IgD-negative memory B cell (primary cell): ENCODE data around the gene ETFB. TPM values are rescaled to one million over a fixed set of nuclear protein-coding genes. Genes with fewer than 3 reads are reported as not detected.

Experiments used
- H3K27ac Mint-ChIP-seq, 3 donors: one replicate each; pipeline ENCODE4 v1.8.0; 2020 to 2022; ENCODE audit warnings: mild to moderate bottlenecking in 3 of 3, mixed read lengths in 3 of 3, moderate library complexity in 1 of 3
- H3K27me3 Mint-ChIP-seq: one replicate; pipeline ENCODE4 v1.8.0; 2021; ENCODE audit warnings: mixed read lengths
- H3K36me3 Mint-ChIP-seq: one replicate; pipeline ENCODE4 v1.8.0; 2020; ENCODE audit warnings: mild to moderate bottlenecking, mixed read lengths
- H3K4me1 Mint-ChIP-seq, 3 donors: one replicate each; pipeline ENCODE4 v1.8.0; 2020 to 2022; ENCODE audit warnings: mixed read lengths in 3 of 3, mild to moderate bottlenecking in 1 of 3
- H3K4me3 Mint-ChIP-seq, 4 donors: one replicate each; pipeline ENCODE4 v1.8.0; 2020 to 2022; ENCODE audit warnings: mild to moderate bottlenecking in 4 of 4, mixed read lengths in 4 of 4, moderate library complexity in 3 of 4
- H3K9me3 Mint-ChIP-seq, 3 donors: one replicate each; pipeline ENCODE4 v1.8.0; 2020 to 2021; ENCODE audit warnings: mixed read lengths in 3 of 3, mild to moderate bottlenecking in 1 of 3
- polyA plus RNA-seq: library from polyadenylated mRNA; unstranded; fragments of 300-500 nt; fragmentation: Illumina TruSeq; gene quantifications from one replicate; pipeline ENCODE4 v1.2.3, GENCODE V29; 2021

ETFB gene
- polyA plus RNA-seq, 1 donor from 2014 or later, result 91.4 TPM

- Mint-ChIP-seq H3K9me3 (no peaks in the 10 kb centered on the region), H3K4me3 (peak within 1 kb of the TSS in 3 of 4 donors; percentile 3 to 55 (median 18)), H3K4me1 (peaks cover 1 to 6% (median 2%) of the 10 kb centered on the region in 3 donors), H3K36me3 (peaks cover 1% of the 10 kb centered on the region), H3K27ac (peak within 1 kb of the TSS in 2 of 3 donors; percentile 15 to 40), H3K27me3 (no peaks in the 10 kb centered on the region)
These were observed 21.8 kb upstream of the ETFB start, which contains the start of gene LIM2 for GRCh38 chr19:51387924-51388389. Gene LIM2 (minus strand): TSS chr19:51387974. CDS start chr19:51387443, 531 bp downstream.

DNA sequence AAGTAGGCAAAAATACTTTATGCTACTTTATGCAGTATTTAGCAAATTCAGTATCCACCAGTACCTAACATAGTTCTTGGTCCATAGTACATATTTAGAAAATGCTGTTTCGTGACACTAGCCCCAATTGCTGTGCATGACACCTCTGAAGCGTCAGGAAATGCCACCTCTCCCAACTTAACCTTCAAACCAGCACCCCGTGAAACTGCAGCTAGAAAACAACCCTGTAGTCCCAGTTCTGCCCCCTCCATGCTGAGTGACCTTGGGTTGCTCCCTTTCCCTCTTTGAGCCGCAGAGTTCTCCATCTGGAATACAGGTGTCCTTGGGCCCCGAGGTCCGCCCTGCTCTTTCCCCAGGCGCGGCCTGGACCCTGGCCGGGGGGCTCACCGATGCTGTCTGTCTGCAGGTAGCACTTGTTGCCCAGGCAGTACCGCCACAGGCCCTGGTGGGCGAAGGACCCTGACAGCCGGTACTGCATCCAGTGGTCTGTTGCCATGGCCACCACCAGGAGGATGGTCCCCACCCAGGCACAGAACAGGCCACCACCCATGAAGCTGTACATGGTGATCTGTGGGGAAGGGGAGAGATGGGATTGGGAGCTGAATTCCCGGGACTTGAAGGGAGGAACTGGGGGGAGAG is 20.8 kb upstream of the ETFB start:
- Mint-ChIP-seq H3K4me1 (peaks cover 0 to 6% (median 2%) of the 10 kb centered on the region in 3 donors), H3K27ac (peak overlapping the region in 2 of 3 donors; percentile 15 to 40), H3K27me3 (no peaks in the 10 kb centered on the region), H3K9me3 (no peaks in the 10 kb centered on the region), H3K4me3 (no peak overlapping the region), H3K36me3 (peaks cover 1% of the 10 kb centered on the region)

- no peaks in the 10 kb centered on the region for H3K36me3 Mint-ChIP-seq
- H3K9me3 Mint-ChIP-seq, result peaks cover 0 to 1% (median 0%) of the 10 kb centered on the region in 3 donors
- no peaks in the 10 kb centered on the region for H3K4me1 Mint-ChIP-seq
- no peak overlapping the region for H3K4me3 Mint-ChIP-seq
- no peak overlapping the region for H3K27ac Mint-ChIP-seq
- no peaks in the 10 kb centered on the region for H3K27me3 Mint-ChIP-seq
These were observed 15.8 kb upstream of the ETFB start for GRCh38 chr19:51382004-51382403.

GRCh38 chr19:51380379-51380778 is 14.2 kb upstream of the ETFB start:
- Mint-ChIP-seq H3K4me1 (peaks cover 0 to under 1% (median 0%) of the 10 kb centered on the region in 3 donors), H3K27me3 (no peaks in the 10 kb centered on the region), H3K36me3 (no peaks in the 10 kb centered on the region), H3K27ac (no peak overlapping the region), H3K4me3 (no peak overlapping the region), H3K9me3 (peaks cover 0 to 1% (median 0%) of the 10 kb centered on the region in 3 donors)

- no peaks in the 10 kb centered on the region for H3K27me3 Mint-ChIP-seq
- H3K9me3 Mint-ChIP-seq, result peaks cover 0 to 1% (median 0%) of the 10 kb centered on the region in 3 donors
- H3K27ac Mint-ChIP-seq, result no peak overlapping the region
- H3K36me3 Mint-ChIP-seq, result no peaks in the 10 kb centered on the region
- H3K4me3 Mint-ChIP-seq, result no peak overlapping the region
- H3K4me1 Mint-ChIP-seq, result peaks cover 0 to 5% (median 3%) of the 10 kb centered on the region in 3 donors
These were observed 11.2 kb upstream of the ETFB start for GRCh38 chr19:51377422-51377821.

DNA sequence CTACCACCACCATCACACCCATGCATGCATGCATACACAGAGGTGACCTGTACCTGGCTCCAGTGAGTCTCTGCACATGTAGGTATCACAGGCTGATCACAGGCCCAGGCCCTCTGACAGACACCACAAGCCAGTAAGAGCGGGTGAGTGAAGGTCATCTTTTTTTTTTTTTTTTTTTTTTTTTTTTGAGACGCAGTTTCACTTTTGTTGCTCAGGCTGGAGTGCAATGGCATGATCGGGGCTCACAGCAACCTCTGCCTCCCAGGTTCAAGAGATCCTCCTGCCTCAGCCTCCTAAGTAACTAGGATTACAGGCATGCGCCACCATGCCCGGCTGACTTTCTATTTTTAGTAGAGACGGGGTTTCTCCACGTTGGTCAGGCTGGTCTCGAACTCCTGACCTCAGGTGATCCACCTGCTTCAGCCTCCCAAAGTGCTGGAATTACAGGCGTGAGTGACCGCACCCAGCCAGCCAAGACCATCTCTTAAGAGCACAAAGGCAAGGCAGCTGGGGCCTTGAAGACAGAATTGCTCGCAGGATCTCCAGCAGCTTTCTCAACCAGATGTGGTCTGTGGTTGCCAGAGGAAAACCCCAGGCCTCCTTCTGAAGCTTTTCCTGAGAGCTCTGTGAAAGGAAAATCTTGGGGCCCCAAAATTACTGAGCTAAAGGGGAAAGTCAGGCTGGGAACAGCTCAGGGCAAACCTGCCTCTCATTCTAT is 9.5 kb upstream of the ETFB start:
- Mint-ChIP-seq H3K27ac (no peak overlapping the region), H3K27me3 (no peaks in the 10 kb centered on the region), H3K36me3 (no peaks in the 10 kb centered on the region), H3K4me1 (peaks cover 0 to 5% (median 3%) of the 10 kb centered on the region in 3 donors), H3K9me3 (no peaks in the 10 kb centered on the region), H3K4me3 (peak overlapping the region in 1 of 4 donors; percentile 2)

GRCh38 chr19:51372649-51373504 is 6.7 kb upstream of the ETFB start, which contains the start of gene NKG7:
Gene NKG7 (minus strand): TSS chr19:51372654. CDS start chr19:51372535, 119 bp downstream.
- Mint-ChIP-seq H3K4me3 (peak within 1 kb of the TSS in 3 of 4 donors; percentile 12 to 60 (median 54)), H3K36me3 (no peaks in the 10 kb centered on the region), H3K4me1 (peaks cover 0 to 8% (median 5%) of the 10 kb centered on the region in 3 donors)

DNA sequence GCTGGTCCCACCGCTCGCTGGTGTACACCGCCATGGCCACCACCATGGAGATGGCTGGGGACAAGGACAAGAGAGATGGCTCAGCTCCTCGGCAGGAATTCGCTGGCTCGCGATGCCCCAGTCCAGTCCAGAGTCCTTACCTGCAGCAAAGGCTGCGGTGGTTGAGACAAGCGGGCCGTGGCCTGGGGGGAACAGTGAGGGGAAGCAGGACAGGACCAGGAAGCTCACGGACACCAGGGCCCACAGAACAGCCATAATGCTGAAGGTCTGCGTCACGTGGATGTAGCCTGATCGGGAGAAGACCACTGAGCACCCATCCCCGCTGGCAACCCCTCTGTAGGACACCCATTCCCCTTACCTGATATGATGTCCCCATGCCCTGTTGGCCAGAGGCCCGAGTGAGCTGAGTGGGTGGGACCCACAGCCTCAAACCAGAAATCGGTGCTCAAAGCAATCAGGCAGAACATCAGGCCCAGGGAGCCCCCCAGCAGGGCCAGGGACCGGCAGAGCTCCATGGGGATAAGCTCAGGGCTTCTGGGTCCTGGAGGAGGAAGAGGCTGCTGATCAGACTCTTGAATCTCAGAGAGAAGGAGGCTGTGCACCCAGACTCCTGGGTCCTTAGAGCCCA is 5.9 kb upstream of the ETFB start:
- peak overlapping the region in 1 of 3 donors; percentile 60 for H3K27ac Mint-ChIP-seq
- peak overlapping the region in 2 of 4 donors; percentile 12 to 18 for H3K4me3 Mint-ChIP-seq
- no peaks in the 10 kb centered on the region for H3K27me3 Mint-ChIP-seq
- peaks cover 0 to 8% (median 5%) of the 10 kb centered on the region in 3 donors for H3K4me1 Mint-ChIP-seq
- H3K36me3 Mint-ChIP-seq, result no peaks in the 10 kb centered on the region
- H3K9me3 Mint-ChIP-seq, result no peaks in the 10 kb centered on the region

More at GRCh38 chr19:51372649-51373504, 6.7 kb upstream of the ETFB start, which contains the start of gene NKG7:
- no peaks in the 10 kb centered on the region for H3K27me3 Mint-ChIP-seq
- H3K9me3 Mint-ChIP-seq, result no peaks in the 10 kb centered on the region
- H3K27ac Mint-ChIP-seq, result peak within 1 kb of the TSS in 2 of 3 donors; percentile 60 to 80

- no peaks in the 10 kb centered on the region for H3K36me3 Mint-ChIP-seq
- peak overlapping the region in 1 of 3 donors; percentile 80 for H3K27ac Mint-ChIP-seq
- peak overlapping the region in 3 of 4 donors; percentile 12 to 55 (median 54) for H3K4me3 Mint-ChIP-seq
- no peaks in the 10 kb centered on the region for H3K27me3 Mint-ChIP-seq
- H3K4me1 Mint-ChIP-seq, result peaks cover 0 to 8% (median 5%) of the 10 kb centered on the region in 3 donors
- no peaks in the 10 kb centered on the region for H3K9me3 Mint-ChIP-seq
These were observed 5.0 kb upstream of the ETFB start for GRCh38 chr19:51371186-51371690.

DNA sequence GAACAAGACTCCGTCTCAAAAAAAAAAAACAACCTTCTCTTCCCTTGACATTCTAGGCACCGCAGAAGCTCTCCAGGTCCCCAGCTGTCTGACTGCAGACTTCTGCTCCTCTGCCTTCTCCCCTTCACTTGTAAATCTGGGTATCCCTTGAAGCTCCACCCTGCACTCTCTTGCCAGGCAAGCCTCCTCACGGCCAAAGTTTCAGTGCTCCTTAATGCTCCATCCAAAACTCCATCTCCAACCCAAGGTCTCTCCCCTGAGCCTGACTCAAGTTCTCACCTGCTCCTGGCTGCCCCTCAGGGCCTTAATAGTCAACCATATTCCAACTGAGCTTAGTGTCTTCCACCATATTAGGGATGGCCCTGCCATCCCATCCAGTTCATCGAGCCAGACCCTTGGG is 4.0 kb upstream of the ETFB start:
- H3K27me3 Mint-ChIP-seq, result no peaks in the 10 kb centered on the region
- peak overlapping the region in 2 of 3 donors; percentile 7 to 71 for H3K27ac Mint-ChIP-seq
- H3K4me3 Mint-ChIP-seq, result peak overlapping the region in 3 of 4 donors; percentile 70 to 81 (median 80)
- no peaks in the 10 kb centered on the region for H3K36me3 Mint-ChIP-seq
- H3K9me3 Mint-ChIP-seq, result no peaks in the 10 kb centered on the region
- H3K4me1 Mint-ChIP-seq, result peaks cover 6 to 10% (median 9%) of the 10 kb centered on the region in 3 donors

- peaks cover 6 to 18% (median 18%) of the 10 kb centered on the region in 3 donors for H3K4me1 Mint-ChIP-seq
These were observed 2.4 kb upstream of the ETFB start, which contains the start of gene CLDND2 for GRCh38 chr19:51368366-51369282. Gene CLDND2 (minus strand): TSS chr19:51369003. CDS start chr19:51368577, 426 bp downstream.

GRCh38 chr19:51367565-51368365 is 1.6 kb upstream of the ETFB start:
- Mint-ChIP-seq H3K4me3 (peak overlapping the region; percentile 89 to 98 (median 96)), H3K9me3 (no peaks in the 10 kb centered on the region), H3K36me3 (no peaks in the 10 kb centered on the region), H3K27me3 (no peaks in the 10 kb centered on the region), H3K4me1 (peaks cover 6 to 23% (median 18%) of the 10 kb centered on the region in 3 donors), H3K27ac (peak overlapping the region; percentile 89 to 98 (median 97))

More at GRCh38 chr19:51368366-51369282, 2.4 kb upstream of the ETFB start, which contains the start of gene CLDND2:
- Mint-ChIP-seq H3K9me3 (no peaks in the 10 kb centered on the region), H3K27ac (peak within 1 kb of the TSS; percentile 89 to 97 (median 93)), H3K27me3 (no peaks in the 10 kb centered on the region), H3K36me3 (no peaks in the 10 kb centered on the region), H3K4me3 (peak within 1 kb of the TSS; percentile 89 to 98 (median 96))
